ENCODE measurements around the gene GLIS1.

GLIS1 gene

DNA sequence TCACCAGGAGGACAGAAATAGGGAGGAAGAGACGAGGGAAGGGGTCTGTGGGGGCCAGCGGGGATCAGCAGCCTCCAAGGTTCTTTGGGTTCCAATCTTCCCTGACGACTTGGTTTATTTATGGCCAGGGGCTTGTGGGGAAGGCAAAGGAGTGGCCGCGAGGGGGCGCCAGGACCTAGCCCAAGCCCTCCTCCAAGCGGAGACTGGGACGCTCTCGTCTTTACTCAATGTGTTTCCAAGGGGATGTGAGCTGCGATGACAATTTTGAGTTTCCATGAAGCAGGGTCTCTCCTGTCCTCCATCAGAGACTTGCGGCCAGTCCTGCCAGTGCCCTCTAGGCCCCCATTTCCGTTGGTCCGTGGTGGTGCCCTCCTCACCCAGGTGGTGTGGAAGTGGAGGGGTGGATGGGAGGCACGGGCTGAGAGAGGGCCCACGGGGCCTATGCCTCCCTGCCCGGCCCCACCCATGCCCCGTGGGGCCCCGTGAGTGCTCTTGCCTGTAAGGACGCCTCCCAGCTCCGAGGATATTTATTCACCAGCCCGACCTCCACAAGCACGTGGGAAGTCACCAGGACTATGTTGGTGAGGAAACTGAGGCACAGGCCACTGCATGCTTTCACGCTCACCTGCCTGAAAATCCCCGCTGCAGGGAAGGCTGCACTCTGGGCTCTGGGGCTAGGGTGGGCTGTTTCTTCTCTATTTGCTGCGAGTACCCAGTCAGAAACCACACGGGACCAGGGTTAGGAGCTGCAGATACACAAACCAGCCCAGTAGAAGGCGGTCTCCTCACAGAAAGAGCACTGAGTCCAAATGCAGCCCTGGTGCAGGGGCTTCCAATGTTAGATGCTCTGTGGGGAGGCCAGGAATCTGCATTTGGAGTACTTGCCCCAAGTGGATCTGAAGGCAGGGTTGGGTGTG, 253.2 kb downstream of the GLIS1 start:
- no peak for DNase-seq (ENCODE audit: low read depth)

DNA sequence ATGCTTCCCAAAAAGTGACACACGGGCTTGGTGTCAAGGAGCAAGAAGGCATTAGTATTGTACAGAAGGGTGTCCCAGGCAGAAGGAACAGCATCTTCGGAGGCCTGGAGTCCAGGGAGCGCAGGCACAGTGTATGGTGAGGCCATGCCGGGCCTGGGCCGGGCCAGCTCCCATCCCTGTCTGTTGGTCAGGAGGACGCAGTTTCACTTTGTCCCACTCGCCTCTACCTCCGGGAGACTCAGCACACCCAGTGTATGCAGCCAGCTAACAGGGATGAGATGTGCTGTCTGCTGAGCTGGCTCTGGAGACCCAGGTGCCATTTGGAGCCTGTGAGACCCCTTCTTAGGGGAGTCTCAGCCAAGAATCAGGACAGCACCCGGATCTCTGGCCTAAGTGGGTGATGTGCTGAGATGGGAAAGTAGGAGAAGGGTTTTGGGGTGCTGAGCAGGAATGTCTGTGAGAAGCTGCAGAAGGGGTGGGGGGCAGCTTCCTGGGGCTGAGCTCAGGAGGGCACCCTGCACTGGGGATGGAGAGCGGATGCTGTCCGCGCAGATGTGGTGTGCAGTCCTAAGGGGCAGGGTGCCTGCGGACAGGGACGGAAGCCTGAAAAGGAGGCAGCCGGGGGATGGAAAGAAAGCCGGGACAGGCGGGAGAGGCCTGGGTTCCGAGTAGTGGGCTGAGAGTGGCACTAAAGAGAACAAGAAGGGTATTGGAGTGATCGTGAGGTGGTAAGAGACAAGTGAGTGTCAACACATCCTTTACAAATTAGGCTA, 254.1 kb downstream of the GLIS1 start:
- no peak for DNase-seq (ENCODE audit: low read depth)

DNA sequence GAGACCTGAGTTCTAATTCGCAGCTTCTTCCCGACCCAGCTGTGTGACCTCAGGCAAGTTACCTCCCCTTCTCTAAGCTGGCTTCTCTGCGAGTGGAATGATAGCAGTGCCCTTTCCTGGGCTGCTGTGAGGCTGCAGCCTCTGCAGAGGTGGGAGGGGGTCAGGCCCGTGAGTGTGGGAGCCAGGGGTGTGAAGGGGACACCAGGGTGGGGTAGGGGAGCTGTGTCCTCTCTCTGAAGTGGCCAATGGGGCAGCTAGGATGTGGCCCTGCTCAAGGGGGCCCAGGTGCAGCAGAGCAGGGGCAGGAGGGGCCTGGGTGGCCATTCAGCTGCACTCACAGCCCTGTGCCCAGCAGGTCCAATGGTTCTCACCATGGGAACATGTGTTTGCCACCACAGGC, 255.3 kb downstream of the GLIS1 start:
- DNase-seq (ENCODE audit: low read depth) = no peak

DNA sequence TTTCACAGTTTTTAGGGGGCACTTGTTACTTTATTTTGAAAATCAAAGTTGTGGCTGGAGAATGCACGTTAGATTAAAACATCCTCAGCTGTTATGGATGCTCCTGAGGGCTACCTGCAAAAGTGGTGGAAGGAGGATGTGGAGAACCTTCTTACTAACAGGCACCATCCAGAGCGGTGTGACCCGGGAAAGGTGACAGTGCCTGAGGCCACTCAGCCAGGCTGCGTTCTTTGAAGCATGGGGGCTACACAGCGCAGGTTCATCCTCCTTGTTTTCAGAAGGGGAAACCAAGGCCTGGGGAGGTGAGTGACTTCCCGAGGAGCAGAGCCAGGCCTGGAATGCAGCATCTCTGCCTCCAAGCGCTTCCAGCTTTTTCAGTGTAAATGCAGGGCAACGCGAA, 255.8 kb downstream of the GLIS1 start:
- DNase-seq (ENCODE audit: low read depth) = no peak

DNA sequence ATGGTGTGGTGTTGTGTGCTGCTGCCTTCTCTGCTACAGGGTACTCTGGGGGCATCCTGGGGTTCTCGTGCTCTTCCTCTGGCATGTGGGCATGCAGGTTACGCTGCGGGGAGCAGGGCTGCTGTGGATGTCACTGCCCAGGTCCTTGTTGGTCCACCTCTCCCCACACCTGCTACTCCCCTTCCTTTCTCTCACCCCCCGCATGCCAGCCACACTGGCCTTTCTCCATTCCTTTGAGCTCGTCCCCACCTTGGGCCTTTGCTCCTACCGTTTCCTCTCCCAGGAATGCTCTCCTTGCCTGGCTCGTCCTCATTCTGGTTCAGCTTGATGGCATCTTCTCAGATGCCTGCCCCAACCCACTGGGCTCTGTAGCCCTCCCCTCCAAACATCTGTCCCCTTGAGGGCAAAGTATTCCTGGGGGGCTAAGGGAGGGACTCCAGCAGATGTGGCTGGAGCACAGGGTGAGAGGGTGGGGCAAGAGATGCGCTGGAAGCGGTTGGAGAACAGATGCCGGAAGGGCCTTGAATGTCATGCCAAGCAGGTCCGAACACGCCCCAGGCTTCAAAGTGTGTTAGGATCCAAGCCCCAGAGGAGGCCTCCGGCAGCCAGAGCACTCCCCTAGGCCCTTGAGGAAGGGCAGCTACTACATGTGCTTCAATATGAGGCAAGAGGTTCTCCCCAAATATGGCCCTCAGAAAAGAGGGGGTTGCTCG, 256.4 kb downstream of the GLIS1 start:
- DNase-seq (ENCODE audit: low read depth) = no peak

DNA sequence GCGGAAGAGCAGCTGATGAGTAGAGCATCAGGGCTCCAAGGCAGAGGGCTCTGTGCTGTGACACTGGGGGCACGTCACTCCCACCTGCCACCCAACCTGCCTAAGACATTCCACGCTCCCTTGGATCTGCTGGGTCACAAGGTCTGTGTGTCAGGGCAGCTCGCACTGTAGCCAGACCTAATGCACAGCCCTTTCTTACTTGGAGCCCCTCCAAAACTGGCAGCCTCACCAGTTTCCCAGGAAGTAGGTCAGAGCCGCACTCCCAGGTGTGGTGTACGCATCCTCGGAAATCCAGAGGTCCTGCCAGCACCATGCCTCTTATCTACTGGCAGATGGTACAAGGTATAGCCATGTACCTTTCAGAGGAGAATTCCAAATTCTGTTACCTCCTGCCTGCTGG, 257.5 kb downstream of the GLIS1 start:
- DNase-seq (ENCODE audit: low read depth) = no peak

DNA sequence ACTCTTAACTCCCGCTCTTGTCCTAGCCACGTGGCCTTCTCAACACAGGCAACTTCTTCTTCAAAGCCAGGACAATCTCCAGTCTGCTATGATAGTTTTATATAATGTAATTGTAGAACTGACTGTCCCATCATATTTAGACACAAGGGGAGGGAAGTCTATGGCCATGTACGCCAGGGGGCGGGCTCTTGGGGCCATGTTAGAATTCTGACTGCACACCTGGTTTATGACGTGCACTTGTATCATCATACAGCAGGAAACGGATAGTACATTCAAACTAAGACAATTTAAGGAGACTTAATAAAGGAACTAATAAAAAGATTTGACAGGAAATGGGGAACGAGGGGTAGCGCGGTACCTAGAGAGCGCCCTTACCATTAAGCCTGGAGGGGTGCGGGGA, 258.3 kb downstream of the GLIS1 start:
- DNase-seq (ENCODE audit: low read depth) = no peak

DNA sequence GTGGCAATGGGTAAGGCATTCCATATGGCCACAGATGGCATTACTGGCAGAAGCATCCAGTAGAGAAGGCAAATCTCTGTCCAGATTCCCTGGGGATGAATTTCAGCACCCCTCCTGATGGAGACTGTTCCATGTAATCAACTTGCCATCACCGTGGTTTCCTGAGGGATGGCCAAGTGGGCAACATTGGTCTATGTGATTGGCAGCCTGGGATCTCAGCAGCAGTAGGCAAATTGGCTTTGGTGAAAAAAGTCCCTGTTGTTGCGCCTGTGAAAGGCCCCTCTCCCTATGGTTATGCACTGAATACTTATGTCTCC, 260.5 kb downstream of the GLIS1 start:
- DNase-seq (ENCODE audit: low read depth) = no peak

DNA sequence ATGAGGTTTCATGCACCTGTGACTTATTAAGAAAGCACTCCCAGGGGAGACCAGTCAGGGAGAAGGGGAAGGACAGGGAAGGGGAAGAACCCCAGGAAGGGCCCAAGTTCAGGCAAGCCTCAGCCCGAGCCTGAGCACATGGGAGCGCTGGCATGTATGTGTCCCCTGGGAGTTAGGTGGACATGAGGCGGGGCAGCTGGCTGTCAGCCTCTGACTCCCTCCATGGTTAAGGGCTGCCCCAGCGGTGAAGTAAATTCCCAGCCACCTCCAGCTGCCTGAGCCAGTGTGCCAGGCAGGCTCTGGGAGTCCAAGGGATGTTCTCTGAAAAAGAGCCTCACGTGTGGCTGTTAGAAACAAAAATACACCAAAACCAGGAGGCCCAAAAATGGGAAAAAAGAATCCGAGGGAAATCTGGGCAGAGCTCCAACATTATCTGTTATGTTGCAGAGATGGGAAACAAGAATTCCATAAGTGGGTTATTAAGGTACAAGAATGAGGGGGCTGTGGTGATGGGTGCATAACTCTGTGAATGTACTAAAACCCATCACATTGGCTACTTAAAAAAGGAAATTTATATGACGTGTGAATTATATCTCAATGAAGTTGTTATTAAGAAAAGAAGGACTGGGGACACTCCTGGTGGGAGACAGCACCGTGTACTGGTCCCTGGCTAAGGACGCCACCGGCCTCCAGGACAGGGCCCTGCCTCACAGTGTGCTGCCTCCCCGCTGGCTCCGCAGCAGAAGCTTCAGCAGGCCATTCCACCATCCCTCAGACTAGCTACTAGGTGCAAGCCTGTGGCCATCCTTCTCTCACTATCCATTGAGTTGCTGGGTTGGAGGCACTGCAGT, 261.1 kb downstream of the GLIS1 start:
- no peak for DNase-seq (ENCODE audit: low read depth)

DNA sequence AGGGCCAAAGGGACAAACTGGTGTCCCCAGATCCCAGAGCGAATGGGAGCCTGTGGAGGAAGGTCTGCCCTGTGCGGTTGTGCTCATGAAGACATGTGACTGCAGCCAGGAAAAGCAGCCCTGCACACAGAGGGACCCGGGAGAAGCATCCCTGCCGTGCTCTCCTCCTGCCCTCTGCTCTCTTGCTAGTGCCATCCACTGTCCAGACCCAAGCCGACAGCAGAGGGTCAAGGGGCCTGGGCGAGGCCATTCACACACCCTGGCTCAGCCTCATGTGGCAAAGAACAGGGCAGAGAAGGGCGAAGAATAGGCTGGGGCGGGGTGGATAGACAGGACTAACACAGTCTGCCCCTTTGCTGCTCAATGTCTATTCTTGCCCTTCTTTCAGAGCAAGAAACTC, 262.4 kb downstream of the GLIS1 start:
- DNase-seq (ENCODE audit: low read depth) = no peak

DNA sequence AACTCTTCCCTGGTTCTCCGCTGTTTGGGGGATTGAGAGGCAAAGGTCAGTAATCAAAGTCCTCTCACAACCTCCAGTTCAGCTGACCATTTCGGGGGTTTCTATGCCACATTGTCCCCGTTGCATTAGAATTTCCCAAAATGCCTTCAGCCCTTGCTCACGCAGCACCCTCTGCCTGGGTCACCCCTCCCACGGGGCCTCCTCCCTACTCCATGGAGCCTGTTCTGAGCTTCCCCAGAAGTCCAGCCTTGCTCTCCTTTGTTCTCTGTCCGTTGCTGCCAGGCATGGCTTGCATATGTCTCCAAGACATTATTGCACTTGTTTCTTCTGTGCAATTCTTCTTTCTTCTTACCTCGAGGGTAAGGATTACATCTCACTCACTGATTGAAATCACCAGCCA, 263.3 kb downstream of the GLIS1 start:
- DNase-seq (ENCODE audit: low read depth) = no peak

DNA sequence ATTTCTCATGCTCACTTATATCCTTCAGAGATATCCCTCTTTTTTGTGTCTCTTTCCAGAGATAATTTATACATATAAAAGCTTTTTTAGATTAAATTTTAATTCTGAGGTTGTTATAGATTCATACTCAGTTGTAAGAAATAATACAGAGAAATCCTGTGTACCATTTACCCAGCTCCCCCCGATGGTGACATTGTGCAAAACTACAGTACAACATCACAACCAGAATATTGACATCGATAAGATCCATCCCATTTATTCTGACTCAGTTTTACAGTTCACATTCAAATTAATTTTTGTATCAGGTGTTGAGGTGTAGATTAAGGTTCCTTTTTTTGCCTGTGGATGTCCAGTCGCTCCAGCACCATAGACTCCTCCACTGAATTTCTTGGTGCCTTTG, 265.5 kb downstream of the GLIS1 start:
- no peak for DNase-seq (ENCODE audit: low read depth)

DNA sequence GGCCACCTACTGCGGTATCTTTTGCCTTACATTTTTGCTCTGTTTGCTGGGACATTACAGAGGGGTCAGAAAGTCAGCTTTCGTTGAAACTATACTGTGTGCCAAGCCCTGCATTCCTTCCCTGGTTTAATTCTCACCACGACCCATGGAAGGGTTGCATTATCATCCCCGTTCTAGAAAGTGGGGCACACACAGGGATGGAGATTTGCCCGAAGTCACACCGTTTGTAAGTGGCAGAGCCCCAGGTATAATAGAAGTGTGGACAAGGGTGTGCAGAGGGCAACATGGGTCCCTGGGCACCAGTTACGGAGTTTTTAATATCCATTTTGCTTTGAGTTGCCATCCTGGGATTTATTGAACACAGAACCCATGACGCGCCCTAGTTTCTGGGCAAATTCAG, 268.0 kb downstream of the GLIS1 start:
- no peak for DNase-seq (ENCODE audit: low read depth)

DNA sequence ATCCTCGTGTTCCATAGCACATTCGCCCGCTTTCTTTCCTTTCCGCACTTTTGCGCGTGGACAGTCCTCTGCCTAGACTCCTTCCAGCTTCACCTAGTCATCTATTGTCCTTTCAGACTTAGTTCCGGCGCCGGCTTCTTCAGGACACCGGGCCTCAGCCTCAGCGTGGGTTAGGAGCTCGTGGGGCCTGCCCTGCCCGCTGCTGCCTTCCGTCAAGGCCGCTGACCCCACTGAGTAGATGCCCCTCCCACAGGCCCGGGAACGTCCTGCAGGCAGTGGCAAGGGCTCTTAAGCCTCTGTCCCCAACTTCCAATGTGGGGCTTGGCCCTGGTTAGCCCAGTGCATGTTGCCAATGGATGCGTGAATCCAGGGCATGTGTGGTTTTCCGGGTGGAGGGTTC, 268.4 kb downstream of the GLIS1 start:
- DNase-seq (ENCODE audit: low read depth) = no peak

DNA sequence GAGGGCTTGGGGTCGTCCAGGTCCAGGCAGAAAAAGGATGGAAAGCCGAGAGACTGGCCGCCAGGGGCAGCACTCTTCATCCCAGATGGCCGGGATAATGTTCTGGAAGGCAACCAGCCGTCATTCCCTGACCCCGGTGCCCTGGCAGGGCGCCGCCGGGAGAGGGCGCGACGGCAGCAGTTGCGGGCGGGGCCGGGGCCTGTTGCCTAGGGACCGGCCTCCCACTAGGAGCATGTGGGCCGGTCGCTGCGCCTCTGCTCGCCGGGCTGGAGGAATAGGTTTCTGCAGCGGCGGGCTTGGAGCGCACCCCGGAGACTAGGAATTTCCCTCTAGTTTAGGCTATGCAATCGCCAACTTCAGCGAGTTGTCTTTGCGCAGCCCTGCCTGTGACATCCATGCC, 268.8 kb downstream of the GLIS1 start:
- peak; percentile 34 for DNase-seq (ENCODE audit: low read depth)

DNA sequence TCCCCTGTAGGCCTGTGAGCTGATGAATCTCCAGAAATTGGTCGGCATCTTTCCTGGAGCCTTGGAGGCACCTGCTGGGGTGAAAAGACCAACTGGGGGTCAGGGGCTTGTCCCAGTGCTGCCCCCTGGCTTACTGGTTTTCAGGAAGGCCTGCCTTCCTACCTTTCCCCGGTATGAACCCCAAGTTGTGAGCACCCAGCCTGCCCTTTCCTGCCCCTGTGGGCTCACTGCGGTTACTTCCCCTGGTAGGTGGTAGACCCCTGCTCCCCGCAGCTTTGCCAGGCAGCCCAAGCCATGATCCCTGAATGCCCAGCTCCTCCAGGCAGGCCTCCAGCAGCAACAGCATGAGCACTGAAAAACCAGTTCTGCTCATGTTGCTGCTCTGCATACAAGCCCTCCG, 269.6 kb downstream of the GLIS1 start:
- DNase-seq (ENCODE audit: low read depth) = no peak

DNA sequence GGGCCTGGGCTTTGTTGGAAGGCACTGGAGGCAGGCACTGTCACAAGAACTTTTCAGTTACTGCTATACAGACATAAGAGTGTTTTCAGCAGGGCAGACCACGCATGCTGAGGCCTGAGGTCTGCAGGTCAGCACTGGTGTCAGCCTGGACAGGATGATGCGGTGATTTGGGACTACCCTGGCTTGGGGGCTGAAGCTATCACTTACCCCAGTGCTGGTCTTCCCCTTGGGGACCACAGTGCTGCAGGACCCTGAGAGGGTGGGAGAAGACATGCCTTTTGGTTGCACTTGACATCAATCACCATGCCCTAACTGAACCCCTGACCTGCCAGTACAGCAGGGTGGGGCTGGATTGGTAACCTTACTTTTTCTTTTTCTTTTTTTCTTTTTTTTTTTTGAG, 270.6 kb downstream of the GLIS1 start:
- no peak for DNase-seq (ENCODE audit: low read depth)

DNA sequence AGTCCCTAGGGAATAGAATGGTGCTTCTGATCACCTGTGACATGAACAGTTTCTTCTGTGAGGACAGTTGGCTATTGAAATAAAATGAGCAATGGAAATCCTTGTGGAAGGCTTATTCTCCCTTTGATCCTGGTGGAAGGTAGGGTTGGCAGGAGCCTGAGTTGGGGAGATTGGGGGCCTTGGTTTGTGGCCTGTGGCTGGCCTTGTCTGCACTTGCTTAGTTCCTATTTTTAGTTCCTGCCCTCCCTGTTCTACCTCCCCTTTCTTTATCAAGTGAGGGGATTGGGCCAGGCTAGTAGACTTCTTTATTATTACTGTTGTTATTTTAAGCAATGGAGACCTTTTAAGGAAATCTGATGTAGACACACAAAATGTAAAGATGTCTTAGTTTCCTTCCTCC, 271.6 kb downstream of the GLIS1 start:
- DNase-seq (ENCODE audit: low read depth) = no peak

DNA sequence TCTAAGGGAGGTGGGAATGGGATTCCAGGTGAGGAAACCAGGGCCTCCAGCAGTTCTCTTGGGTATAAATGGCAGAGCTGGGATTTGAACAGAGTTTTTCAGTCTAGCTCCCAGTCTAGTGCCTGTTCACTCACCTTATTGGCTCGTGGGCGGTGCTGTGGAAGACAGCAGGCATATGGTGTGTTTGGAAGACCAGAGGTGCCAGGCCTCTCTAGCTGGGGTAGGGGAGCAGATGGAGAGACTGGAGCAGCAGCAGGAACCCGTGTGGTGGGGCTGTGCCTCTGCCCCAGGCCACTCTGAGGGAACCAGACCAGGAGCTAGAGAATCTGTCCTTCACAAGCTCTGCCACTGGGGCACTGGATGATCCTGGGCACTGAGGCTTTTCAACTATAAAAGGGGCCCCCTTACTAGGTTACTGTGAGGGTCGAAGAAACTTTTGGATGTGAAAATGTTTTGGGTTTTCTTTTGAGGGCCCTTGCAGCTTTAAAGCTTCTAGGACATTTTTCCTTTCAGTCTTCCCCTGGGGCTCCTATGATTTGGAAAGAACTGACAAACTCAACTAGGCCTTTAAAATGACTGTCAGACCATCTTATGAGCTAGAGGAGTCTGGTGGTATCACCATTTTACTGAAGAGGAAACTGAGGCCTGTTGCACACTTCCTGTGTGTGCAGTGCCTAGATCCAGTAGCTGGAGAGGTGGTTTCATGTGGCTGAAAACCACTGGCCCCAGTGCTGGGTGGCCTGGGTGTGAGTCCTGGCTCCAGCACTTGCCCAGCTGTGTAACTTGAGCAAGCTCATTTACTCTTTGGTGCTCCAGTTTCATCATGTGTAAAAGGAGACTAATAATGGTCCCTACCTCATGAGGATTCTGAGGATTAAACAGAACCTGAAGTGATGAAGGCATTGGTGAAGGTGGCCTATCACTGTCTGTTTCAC, 273.7 kb downstream of the GLIS1 start:
- no peak for DNase-seq (ENCODE audit: low read depth)

DNA sequence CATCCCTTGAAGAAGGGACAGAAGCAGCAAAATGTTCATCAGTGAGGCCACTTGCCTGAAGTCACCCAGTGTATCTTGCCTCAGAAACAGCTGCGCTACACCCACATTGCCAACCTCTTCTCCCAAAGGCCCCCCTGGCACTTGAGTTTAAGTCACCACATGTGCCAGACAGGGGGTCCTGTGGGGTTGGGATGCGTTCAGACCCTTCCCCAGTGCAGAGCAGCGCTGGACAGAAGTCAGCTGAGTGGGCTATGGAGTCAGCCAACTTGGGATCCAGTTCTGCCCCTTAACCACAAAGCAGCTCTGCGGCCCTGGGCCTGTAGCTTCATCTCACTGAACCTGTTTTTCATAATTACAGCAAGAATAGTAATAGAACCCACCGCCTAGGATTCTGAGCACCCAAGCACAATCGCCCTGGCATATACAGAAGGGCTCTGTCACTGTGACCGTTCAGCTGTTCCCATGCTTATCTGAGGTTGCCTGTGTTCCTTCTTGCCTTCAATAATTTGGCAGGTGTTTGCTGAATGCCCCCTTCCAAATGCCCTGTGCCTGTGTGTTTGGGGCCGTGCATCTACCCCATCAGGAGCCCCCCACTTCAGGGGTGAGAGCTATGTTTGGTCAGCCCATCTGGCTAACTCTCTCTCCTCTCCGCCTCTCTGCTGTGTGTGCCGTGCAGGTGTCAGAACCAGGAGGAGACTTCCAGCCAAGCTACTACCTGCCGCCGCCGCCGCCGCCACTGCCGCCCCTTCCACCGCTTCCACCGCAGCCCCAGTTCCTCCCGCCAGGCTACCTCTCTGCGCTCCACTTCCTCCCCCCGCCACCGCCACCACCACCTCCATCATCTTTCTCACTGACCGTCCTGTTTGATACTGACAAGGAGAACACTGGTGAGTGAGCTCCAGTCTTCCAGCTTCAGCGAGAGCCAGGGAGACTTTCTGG, 274.7 kb downstream of the GLIS1 start:
- DNase-seq (ENCODE audit: low read depth) = no peak
